Nephron progenitor cell (in vitro differentiated cells): ENCODE data around the gene KCNAB1.

ENCODE experiments used
- DNase-seq: peaks from one replicate; pipeline ENCODE4 v3.0.0; 2021
- H3K27ac Mint-ChIP-seq: 2 replicates; pipeline ENCODE4 v1.8.0; 2021; ENCODE audit warnings: mild to moderate bottlenecking, moderate library complexity, mixed read lengths
- H3K27me3 Mint-ChIP-seq: 2 replicates; pipeline ENCODE4 v1.8.0; 2021; ENCODE audit warnings: mild to moderate bottlenecking, low read depth, mixed read lengths; ENCODE audit not compliant: poor library complexity
- H3K36me3 Mint-ChIP-seq: 2 replicates; pipeline ENCODE4 v1.8.0; 2021; ENCODE audit warnings: low read depth, mixed read lengths
- H3K4me1 Mint-ChIP-seq: 2 replicates; pipeline ENCODE4 v1.8.0; 2021; ENCODE audit warnings: mixed read lengths
- H3K4me3 Mint-ChIP-seq: 2 replicates; pipeline ENCODE4 v1.8.0; 2021; ENCODE audit warnings: mild to moderate bottlenecking, moderate library complexity, mixed read lengths
- H3K9me3 Mint-ChIP-seq: 2 replicates; pipeline ENCODE4 v1.8.0; 2021; ENCODE audit warnings: mild to moderate bottlenecking, moderate library complexity, mixed read lengths
- TF ChIP-seq, protein P1 (sequence below): fragments of 200-600 bp; sonication (generic); IDR thresholded peaks from 2 replicates; pipeline ENCODE4 v1.5.0; 2021; ENCODE audit warnings: antibody characterized with exemption

The KCNAB1 gene

DNA sequence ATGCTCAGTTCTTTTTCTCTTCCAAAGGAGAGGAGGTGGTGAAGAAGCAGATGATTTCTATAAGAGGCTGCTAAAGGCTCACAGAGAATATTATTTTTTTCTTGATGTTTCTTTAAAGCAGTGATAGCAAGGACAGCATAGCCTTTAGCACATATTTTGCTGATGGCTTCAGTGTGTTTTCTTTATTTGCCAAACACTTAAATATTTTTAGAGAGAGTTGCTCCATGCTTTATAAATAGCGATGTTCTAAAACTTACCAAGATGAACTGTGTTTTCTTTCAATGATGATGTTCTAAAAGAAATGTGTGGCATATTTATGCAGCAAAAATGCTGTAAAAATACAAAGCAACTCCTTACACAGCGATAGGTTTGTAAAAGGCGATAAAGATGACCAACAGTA is 11.8 kb upstream of the KCNAB1 start:
- TF ChIP-seq, protein P1, sequence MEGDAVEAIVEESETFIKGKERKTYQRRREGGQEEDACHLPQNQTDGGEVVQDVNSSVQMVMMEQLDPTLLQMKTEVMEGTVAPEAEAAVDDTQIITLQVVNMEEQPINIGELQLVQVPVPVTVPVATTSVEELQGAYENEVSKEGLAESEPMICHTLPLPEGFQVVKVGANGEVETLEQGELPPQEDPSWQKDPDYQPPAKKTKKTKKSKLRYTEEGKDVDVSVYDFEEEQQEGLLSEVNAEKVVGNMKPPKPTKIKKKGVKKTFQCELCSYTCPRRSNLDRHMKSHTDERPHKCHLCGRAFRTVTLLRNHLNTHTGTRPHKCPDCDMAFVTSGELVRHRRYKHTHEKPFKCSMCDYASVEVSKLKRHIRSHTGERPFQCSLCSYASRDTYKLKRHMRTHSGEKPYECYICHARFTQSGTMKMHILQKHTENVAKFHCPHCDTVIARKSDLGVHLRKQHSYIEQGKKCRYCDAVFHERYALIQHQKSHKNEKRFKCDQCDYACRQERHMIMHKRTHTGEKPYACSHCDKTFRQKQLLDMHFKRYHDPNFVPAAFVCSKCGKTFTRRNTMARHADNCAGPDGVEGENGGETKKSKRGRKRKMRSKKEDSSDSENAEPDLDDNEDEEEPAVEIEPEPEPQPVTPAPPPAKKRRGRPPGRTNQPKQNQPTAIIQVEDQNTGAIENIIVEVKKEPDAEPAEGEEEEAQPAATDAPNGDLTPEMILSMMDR: no peak
- H3K9me3 Mint-ChIP-seq: no peaks in the 10 kb centered on the region
- no peak overlapping the region for H3K27ac Mint-ChIP-seq
- peaks cover 5% of the 10 kb centered on the region for H3K4me1 Mint-ChIP-seq
- H3K4me3 Mint-ChIP-seq: no peak overlapping the region
- H3K36me3 Mint-ChIP-seq: no peaks in the 10 kb centered on the region
- H3K27me3 Mint-ChIP-seq: peaks cover 5% of the 10 kb centered on the region
- DNase-seq: no peak

DNA sequence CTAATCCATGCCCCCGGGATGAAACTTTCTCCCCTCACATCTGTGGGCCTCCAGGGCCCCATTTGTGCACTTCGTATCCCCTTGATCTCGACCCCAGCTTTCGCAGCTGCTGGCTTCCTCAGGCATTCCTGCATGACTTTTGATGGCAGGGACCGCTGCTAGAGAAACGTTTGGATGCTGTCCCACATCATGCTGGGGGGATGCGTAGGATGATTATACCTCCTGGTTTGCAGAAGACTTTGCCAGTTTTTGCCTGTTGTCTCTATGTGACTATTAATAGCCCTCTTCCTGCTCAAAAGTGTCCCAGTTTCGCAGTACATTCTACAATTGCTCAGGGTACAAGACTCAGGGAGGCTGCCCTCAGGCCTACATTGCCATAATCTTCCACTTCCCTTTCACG is 10.4 kb upstream of the KCNAB1 start:
- H3K4me3 Mint-ChIP-seq: no peak overlapping the region
- DNase-seq: no peak
- peaks cover 5% of the 10 kb centered on the region for H3K27me3 Mint-ChIP-seq
- TF ChIP-seq, protein P1: no peak
- H3K9me3 Mint-ChIP-seq: no peaks in the 10 kb centered on the region
- H3K4me1 Mint-ChIP-seq: peaks cover 2% of the 10 kb centered on the region
- no peaks in the 10 kb centered on the region for H3K36me3 Mint-ChIP-seq
- no peak overlapping the region for H3K27ac Mint-ChIP-seq

- peaks cover 7% of the 10 kb centered on the region for H3K27me3 Mint-ChIP-seq
Observed at GRCh38 chr3:156126467-156126866, 6.1 kb downstream of the KCNAB1 start.

GRCh38 chr3:156131241-156131640 is 10.9 kb downstream of the KCNAB1 start:
- Mint-ChIP-seq H3K9me3 (no peaks in the 10 kb centered on the region), H3K27ac (no peak overlapping the region), H3K27me3 (peaks cover 7% of the 10 kb centered on the region), H3K36me3 (no peaks in the 10 kb centered on the region), H3K4me3 (no peak overlapping the region), H3K4me1 (peaks cover 6% of the 10 kb centered on the region)
- no peak for DNase-seq
- TF ChIP-seq, protein P1: no peak

More at GRCh38 chr3:156126467-156126866, 6.1 kb downstream of the KCNAB1 start:
- Mint-ChIP-seq H3K4me1 (no peaks in the 10 kb centered on the region), H3K4me3 (no peak overlapping the region), H3K36me3 (no peaks in the 10 kb centered on the region), H3K27ac (no peak overlapping the region), H3K9me3 (no peaks in the 10 kb centered on the region)
- TF ChIP-seq, protein P1: no peak
- no peak for DNase-seq

DNA sequence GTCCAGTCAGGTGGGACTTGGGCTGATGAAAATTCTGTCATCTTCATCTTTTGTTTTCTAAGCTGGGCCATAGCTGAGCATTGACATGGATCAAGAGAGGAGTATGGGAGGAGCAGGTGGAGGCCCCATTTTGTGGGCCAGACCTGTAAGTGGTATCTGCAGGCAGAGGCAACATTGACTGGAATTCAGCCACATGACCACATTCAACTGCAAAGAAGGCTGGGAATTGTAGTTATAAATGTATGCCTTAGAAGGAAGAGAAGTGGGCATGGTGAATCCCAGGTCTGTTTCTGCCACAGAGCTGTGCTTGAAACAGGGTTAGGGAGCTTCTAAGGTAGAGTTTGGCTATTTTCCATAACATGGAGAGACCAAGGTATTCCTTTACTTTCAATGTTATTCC is 11.4 kb downstream of the KCNAB1 start:
- H3K9me3 Mint-ChIP-seq: no peaks in the 10 kb centered on the region
- H3K4me3 Mint-ChIP-seq: no peak overlapping the region
- peaks cover 6% of the 10 kb centered on the region for H3K4me1 Mint-ChIP-seq
- TF ChIP-seq, protein P1: no peak
- DNase-seq: no peak
- no peak overlapping the region for H3K27ac Mint-ChIP-seq
- H3K36me3 Mint-ChIP-seq: no peaks in the 10 kb centered on the region
- H3K27me3 Mint-ChIP-seq: peaks cover 7% of the 10 kb centered on the region

- H3K27me3 Mint-ChIP-seq: peaks cover 7% of the 10 kb centered on the region
- H3K27ac Mint-ChIP-seq: no peak overlapping the region
- no peaks in the 10 kb centered on the region for H3K36me3 Mint-ChIP-seq
- H3K9me3 Mint-ChIP-seq: no peaks in the 10 kb centered on the region
- no peak overlapping the region for H3K4me3 Mint-ChIP-seq
- TF ChIP-seq, protein P1: no peak
- DNase-seq: no peak
- H3K4me1 Mint-ChIP-seq: peaks cover 6% of the 10 kb centered on the region
Observed at GRCh38 chr3:156132313-156132712, 11.9 kb downstream of the KCNAB1 start.
